Keratinocyte (primary cell): Measurements from ENCODE around the gene SHISA5. TPM values are rescaled to one million over a fixed set of nuclear protein-coding genes. Genes with fewer than 3 reads are reported as not detected.
A peak's percentile ranks its signal among the peaks of the same experiment; 100 is the strongest.

Experiments used
- DNase-seq: peaks from one replicate; pipeline ENCODE4 v3.0.0-alpha.2; 2011; ENCODE audit warnings: low read depth, missing footprints, low spot score
- FAIRE-seq: peaks from 2 replicates; lab custom pipeline; 2011; peaks lifted over from hg19 to GRCh38; lab: Jason Lieb, UNC
- H2AFZ ChIP-seq: 2 replicates; pipeline ENCODE4 v1.6.0; 2012; ENCODE audit warnings: low read length, control low read depth, inconsistent platforms; ENCODE audit not compliant: control insufficient read depth
- H3K27ac ChIP-seq: 2 replicates; pipeline ENCODE4 v1.5.1; 2011; ENCODE audit warnings: low read length; ENCODE audit not compliant: control insufficient read depth, insufficient read depth
- H3K27me3 ChIP-seq: 3 replicates; pipeline ENCODE4 v1.6.0; 2011; ENCODE audit warnings: low read length; ENCODE audit not compliant: control insufficient read depth, insufficient read depth; ENCODE audit errors: extremely low read depth
- H3K36me3 ChIP-seq, 2 experiments: 2 replicates in 1 of 2; 3 replicates in 1 of 2; pipeline ENCODE4 v1.5.1; 2011; ENCODE audit warnings: low read length in 2 of 2, mild to moderate bottlenecking in 1 of 2; ENCODE audit not compliant: control insufficient read depth in 2 of 2, insufficient read depth in 2 of 2; ENCODE audit errors: extremely low read depth in 1 of 2
- H3K4me1 ChIP-seq: 3 replicates; pipeline ENCODE4 v1.5.1; 2011; ENCODE audit warnings: low read length; ENCODE audit not compliant: control insufficient read depth, insufficient read depth; ENCODE audit errors: extremely low read depth
- H3K4me2 ChIP-seq: 3 replicates; pipeline ENCODE4 v1.6.0; 2011; ENCODE audit warnings: low read depth, low read length; ENCODE audit not compliant: control insufficient read depth, insufficient read depth; ENCODE audit errors: extremely low read depth
- H3K4me3 ChIP-seq, 3 experiments: fragments of 200-600 bp in 1 of 3; sonication (generic) in 1 of 3; 2 replicates in 2 of 3; 3 replicates in 1 of 3; pipeline ENCODE4 v1.5.1; 2011 to 2016; ENCODE audit warnings: low read length in 3 of 3, mild to moderate bottlenecking in 3 of 3, control low read depth in 2 of 3, inconsistent platforms in 1 of 3, low read depth in 1 of 3, mixed read lengths in 1 of 3, mixed run types in 1 of 3, moderate library complexity in 1 of 3; ENCODE audit not compliant: control insufficient read depth in 2 of 3, insufficient read depth in 2 of 3; ENCODE audit errors: extremely low read depth in 1 of 3
- H3K79me2 ChIP-seq: 2 replicates; pipeline ENCODE4 v1.6.0; 2012; ENCODE audit warnings: low read length; ENCODE audit not compliant: control insufficient read depth, insufficient read depth
- H3K9ac ChIP-seq: 3 replicates; pipeline ENCODE4 v1.6.0; 2011; ENCODE audit warnings: low read length; ENCODE audit not compliant: control insufficient read depth, insufficient read depth; ENCODE audit errors: extremely low read depth
- H3K9me1 ChIP-seq: 3 replicates; pipeline ENCODE4 v1.6.0; 2011; ENCODE audit warnings: low read length; ENCODE audit not compliant: control insufficient read depth, insufficient read depth; ENCODE audit errors: extremely low read depth
- H3K9me3 ChIP-seq: 2 replicates; pipeline ENCODE4 v1.5.1; 2012; ENCODE audit warnings: low read depth, low read length; ENCODE audit not compliant: control insufficient read depth
- H4K20me1 ChIP-seq: 3 replicates; pipeline ENCODE4 v1.6.0; 2011; ENCODE audit warnings: low read length; ENCODE audit not compliant: control insufficient read depth, insufficient read depth; ENCODE audit errors: extremely low read depth
- CTCF ChIP-seq, 3 experiments: IDR thresholded peaks in 1 of 3; conservative IDR thresholded peaks in 1 of 3; optimal IDR thresholded peaks in 1 of 3; 2 replicates in 2 of 3; 3 replicates in 1 of 3; pipeline versions ENCODE3 to v1.5.1; 2011; ENCODE audit warnings: low read length in 3 of 3, mild to moderate bottlenecking in 3 of 3, moderate library complexity in 2 of 3, control low read depth in 1 of 3, inconsistent platforms in 1 of 3; ENCODE audit not compliant: insufficient read depth in 2 of 3; ENCODE audit errors: extremely low read depth in 1 of 3
- EZH2 ChIP-seq: IDR thresholded peaks from one replicate; pipeline ENCODE4 v1.6.1; 2012; ENCODE audit warnings: inconsistent platforms, mild to moderate bottlenecking, low read length, moderate library complexity
- dilution Hi-C: fragments of 300-500 bp; cut with MboI; formaldehyde crosslinking; loops from one replicate; pipeline ENCODE4 v1.7.0; 2020; ENCODE audit warnings: low sequenced_read_pairs; ENCODE audit not compliant: extremely low pct_ligation_motif_present
- polyA plus RNA-seq, 5 experiments: library from polyadenylated mRNA; depleted of rRNA in 3 of 5; stranded (reverse) in 3 of 5; stranded (forward) in 1 of 5; unstranded in 1 of 5; fragments of >200 nt; gene quantifications; 1 replicate in 1 of 5; 2 replicates in 3 of 5; 3 replicates in 1 of 5; pipeline versions ENCODE4 v1.2.1 to v1.2.3, GENCODE V29; 2011 to 2012; ENCODE audit warnings: missing spikeins in 2 of 5, low read depth in 1 of 5, low replicate concordance in 1 of 5

SHISA5 gene
- polyA plus RNA-seq, 1 donor (not counting 4 experiments of a cell fraction or from before 2014, with no cell fraction given), result 94.4 TPM

DNA sequence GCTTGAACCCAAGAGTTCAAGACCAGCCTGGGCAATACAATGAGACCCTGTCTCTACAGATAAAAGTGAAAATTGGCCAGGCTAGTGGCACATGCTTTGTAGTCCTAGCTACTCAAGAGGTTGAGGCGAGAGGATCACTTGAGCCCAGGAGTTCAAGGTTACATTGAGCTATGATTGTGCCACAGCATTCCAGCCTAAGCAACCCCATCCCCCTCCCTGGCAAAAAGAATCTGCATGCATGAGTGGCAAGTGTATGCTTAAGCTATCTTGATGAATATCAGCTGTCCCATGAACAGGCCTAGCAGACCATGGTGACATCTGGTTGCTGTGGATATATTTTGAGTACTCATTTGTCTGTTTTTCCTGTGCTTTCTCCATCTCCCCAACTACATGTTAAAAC, 52.7 kb downstream of the SHISA5 start:
- no peaks in the 10 kb centered on the region for H3K9me3 ChIP-seq
- H3K36me3 ChIP-seq, result peaks cover 14 to 27% of the 10 kb centered on the region in 2 experiments
- H3K4me1 ChIP-seq, result peaks cover 12% of the 10 kb centered on the region
- dilution Hi-C loops, result no loop called here
- H3K27ac ChIP-seq, result no peak overlapping the region
- H3K79me2 ChIP-seq, result peaks cover 19% of the 10 kb centered on the region
- FAIRE-seq (no peak), DNase-seq (no peak)
- H4K20me1 ChIP-seq, result no peaks in the 10 kb centered on the region
- H3K9me1 ChIP-seq, result no peaks in the 10 kb centered on the region
- H3K9ac ChIP-seq, result no peak overlapping the region
- H2AFZ ChIP-seq, result no peak overlapping the region
- no peak overlapping the region for H3K4me3 ChIP-seq
- H3K4me2 ChIP-seq, result no peak overlapping the region
- TF ChIP-seq CTCF (optimal IDR thresholded peaks at IDR 0.05 in 1 of 3, IDR thresholded peaks at IDR 0.05 in 1 of 3, conservative IDR thresholded peaks at IDR 0.05 in 1 of 3; ENCODE audit: extremely low read depth in 1 of 3, insufficient read depth in 2 of 3, low read length in 3 of 3), result no peak
- no peak for TF ChIP-seq EZH2
- H3K27me3 ChIP-seq, result no peaks in the 10 kb centered on the region

- DNase-seq (no peak), FAIRE-seq (no peak)
- dilution Hi-C loops, result loop anchor here (25.0 kb wide), 1 partner anchor 184 kb away; no protein-coding TSS in a partner anchor
- Histone ChIP-seq H3K36me3 (peaks cover 8 to 13% of the 10 kb centered on the region in 2 experiments), H3K9me1 (peaks cover 2% of the 10 kb centered on the region), H3K4me2 (peak within 1 kb of the TSS; percentile 99), H3K79me2 (peaks cover 35% of the 10 kb centered on the region), H3K27me3 (no peaks in the 10 kb centered on the region), H3K9me3 (no peaks in the 10 kb centered on the region), H2AFZ (peak within 1 kb of the TSS; percentile 98), H3K4me3 (peak within 1 kb of the TSS; percentile 82 to 93 (median 85)), H3K9ac (peak within 1 kb of the TSS; percentile 87), H4K20me1 (peaks cover 3% of the 10 kb centered on the region), H3K27ac (peak within 1 kb of the TSS; percentile 77), H3K4me1 (peaks cover 24% of the 10 kb centered on the region)
- TF ChIP-seq EZH2 (no peak), CTCF (optimal IDR thresholded peaks at IDR 0.05 in 1 of 3, IDR thresholded peaks at IDR 0.05 in 1 of 3, conservative IDR thresholded peaks at IDR 0.05 in 1 of 3; ENCODE audit: extremely low read depth in 1 of 3, insufficient read depth in 2 of 3, low read length in 3 of 3) (no peak)
These were observed 57.4 kb downstream of the SHISA5 start, which contains the start of gene ATRIP for GRCh38 chr3:48446425-48447193. ATRIP (plus strand) TSS chr3:48446737; CDS start chr3:48446846, 109 bp downstream.
